SJSA1 (cell line): Measurements from ENCODE around the gene CYRIA. TPM values are rescaled to one million over a fixed set of nuclear protein-coding genes. Genes with fewer than 3 reads are reported as not detected.

Experiments
- DNase-seq, 2 experiments: peaks; one replicate each; pipeline ENCODE4 v3.0.0-alpha.2; 2015 to 2020; ENCODE audit warnings: low spot score in 2 of 2, low read depth in 1 of 2
- H3K27ac ChIP-seq: fragments of 250-450 bp; sonication (Bioruptor Pico); 2 replicates; pipeline ENCODE4 v1.5.1; 2020; ENCODE audit warnings: mild to moderate bottlenecking, moderate library complexity
- H3K27me3 ChIP-seq: fragments of 250-450 bp; sonication (Bioruptor Pico); replicated peaks from 2 replicates; pipeline ENCODE4 v1.5.1; 2020; ENCODE audit warnings: mild to moderate bottlenecking, moderate library complexity
- H3K36me3 ChIP-seq: fragments of 250-450 bp; sonication (Bioruptor Pico); 2 replicates; pipeline ENCODE4 v1.5.1; 2020; ENCODE audit warnings: mild to moderate bottlenecking
- H3K4me1 ChIP-seq: fragments of 250-450 bp; sonication (Bioruptor Pico); replicated peaks from 2 replicates; pipeline ENCODE4 v1.6.1; 2021; ENCODE audit warnings: mild to moderate bottlenecking
- H3K4me3 ChIP-seq: fragments of 250-450 bp; sonication (Bioruptor Pico); 2 replicates; pipeline ENCODE4 v1.5.1; 2020; ENCODE audit warnings: mild to moderate bottlenecking
- H3K9me3 ChIP-seq: fragments of 250-450 bp; sonication (Bioruptor Pico); replicated peaks from 2 replicates; pipeline ENCODE4 v1.5.1; 2020; ENCODE audit warnings: mild to moderate bottlenecking
- total RNA-seq: library from RNA; depleted of rRNA; stranded (reverse); fragments of >200 nt; shearing (Covaris generic); gene quantifications from 2 replicates; pipeline ENCODE4 v1.2.3, GENCODE V29; 2014

CYRIA gene
- total RNA-seq, 1 experiment from 2014 or later, result 1.00 TPM

DNA sequence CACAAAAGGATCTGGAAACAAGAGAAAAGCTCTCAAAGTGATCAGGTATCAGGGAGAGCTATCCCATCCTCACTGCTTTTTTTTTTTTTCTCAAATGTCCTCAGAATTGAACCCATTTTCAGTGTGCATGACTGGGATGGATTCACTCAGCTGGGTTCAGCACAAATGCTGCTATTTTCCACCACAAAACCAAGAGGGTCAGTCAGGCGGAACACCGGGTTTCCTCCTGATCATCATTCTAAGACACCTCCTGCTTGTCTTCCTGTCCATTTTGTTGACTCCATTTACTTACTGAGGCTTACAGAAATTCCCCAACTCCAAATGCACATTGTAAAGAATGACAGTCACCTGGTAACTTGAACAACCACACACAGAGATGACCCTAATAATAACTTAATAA, 39.9 kb downstream of the CYRIA start:
- Histone ChIP-seq H3K4me1 (no peaks in the 10 kb centered on the region), H3K27ac (no peak overlapping the region)
- no peak for DNase-seq

DNA sequence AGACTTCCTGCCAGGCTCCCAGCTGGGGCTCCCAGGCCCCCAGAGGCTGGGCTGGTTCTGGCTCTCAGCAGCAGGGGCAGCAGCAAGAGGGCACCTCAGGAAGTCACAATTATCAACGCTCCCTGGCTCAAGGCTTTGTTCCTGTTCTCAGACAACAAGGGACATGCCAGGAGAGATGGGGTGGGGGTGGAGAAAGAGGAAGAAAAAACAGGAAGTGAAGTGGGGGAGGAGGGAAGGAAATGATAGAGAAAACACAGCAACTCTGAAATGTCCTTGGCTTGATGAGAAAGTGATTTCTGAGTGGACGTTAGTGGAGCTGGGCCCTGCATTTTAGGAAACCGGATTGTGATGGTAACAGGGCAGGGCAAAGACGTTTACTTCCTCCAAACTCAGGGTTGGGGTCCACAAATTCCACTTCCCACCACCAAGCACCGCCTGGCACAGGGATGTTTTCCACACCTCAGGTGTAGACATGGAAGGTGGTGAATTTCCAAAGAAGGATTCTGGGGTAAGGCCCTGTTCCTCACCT, 40.4 kb downstream of the CYRIA start:
- H3K27ac ChIP-seq, result no peak overlapping the region
- no peaks in the 10 kb centered on the region for H3K27me3 ChIP-seq
- H3K4me1 ChIP-seq, result no peaks in the 10 kb centered on the region
- DNase-seq, result no peak
- no peaks in the 10 kb centered on the region for H3K36me3 ChIP-seq
- no peaks in the 10 kb centered on the region for H3K9me3 ChIP-seq
- no peak overlapping the region for H3K4me3 ChIP-seq

More for the DNA sequence above, 39.9 kb downstream of the CYRIA start:
- Histone ChIP-seq H3K27me3 (no peaks in the 10 kb centered on the region), H3K9me3 (no peaks in the 10 kb centered on the region), H3K36me3 (no peaks in the 10 kb centered on the region), H3K4me3 (no peak overlapping the region)

DNA sequence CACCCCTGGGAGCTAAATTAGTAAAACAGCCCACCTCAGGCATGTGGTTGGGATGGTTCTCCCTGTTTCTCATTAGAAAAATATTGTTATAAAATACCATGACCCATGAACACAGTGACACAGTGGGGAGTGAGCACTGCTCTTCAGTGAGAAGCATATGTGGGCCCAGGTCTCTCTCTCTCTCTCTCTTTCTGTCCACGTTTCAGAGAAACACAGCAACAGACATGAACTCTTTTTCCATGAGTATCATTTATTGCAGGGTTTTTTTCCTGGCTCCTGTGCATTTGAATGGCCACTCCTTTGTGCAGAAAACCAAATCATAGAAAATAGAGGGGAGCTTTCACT, 41.2 kb downstream of the CYRIA start:
- Histone ChIP-seq H3K27ac (no peak overlapping the region), H3K4me3 (no peak overlapping the region), H3K27me3 (no peaks in the 10 kb centered on the region), H3K36me3 (no peaks in the 10 kb centered on the region), H3K4me1 (no peaks in the 10 kb centered on the region), H3K9me3 (no peaks in the 10 kb centered on the region)
- DNase-seq, result no peak

DNA sequence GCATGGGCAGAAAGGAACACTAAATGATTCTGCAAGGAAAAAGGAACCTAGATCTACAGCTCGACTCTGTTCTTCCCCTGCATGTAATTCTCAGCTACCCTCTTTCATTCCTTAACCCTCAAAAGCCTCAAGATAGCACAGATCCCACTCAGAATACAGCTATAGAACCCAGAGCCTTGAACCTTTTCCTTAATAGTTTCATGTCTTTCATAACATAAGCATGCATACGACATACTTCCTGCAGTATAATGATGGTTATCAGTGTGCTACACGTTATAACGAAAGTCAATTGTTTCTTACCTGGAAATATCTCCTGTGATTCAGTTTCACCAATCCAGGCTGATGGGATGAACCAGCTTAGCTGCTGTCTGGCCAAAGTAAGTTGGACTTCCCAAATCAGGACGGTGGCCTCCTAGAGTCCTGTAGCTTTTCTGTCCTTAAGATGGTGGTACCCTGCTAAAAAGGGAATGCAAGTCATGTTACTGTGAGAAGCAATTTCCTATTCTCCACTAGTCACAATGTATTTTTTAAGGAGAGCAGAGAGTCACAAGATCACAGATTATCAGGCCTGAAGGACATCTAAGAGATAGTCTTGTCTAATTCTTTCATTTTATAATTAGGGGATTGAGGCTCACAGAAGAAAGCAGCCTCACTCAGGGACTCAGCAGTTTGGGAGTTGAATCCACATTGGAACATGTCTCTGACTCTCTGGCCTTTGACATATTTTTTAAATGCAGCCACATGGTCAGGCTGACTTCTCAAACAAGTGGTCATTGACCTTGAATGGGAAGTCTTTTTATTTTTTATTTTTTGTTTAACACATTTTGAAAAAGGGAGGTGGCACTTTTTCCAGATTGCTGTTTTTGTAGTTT, 41.8 kb downstream of the CYRIA start:
- Histone ChIP-seq H3K27ac (no peak overlapping the region), H3K4me1 (no peaks in the 10 kb centered on the region)

DNA sequence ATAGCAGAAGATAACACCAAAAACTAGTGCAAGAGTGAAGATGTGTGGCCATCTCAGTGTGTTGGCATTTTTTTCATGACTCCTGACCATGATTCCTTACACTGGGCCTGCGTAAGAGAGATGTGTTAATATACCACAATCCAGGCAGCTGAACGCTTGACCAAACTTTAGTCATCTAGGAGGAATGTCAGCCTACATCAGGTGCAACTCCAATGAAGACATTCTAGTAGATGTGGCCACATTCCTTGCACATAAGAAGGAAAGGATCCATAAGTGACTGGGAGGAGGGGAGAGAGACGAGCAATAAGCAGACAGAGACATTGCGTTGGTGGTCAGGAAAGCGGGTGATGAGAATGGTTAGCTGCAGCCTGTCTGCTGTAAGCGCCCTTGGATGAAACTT, 42.6 kb downstream of the CYRIA start:
- H3K27ac ChIP-seq, result no peak overlapping the region
- H3K4me1 ChIP-seq, result no peaks in the 10 kb centered on the region
- H3K4me3 ChIP-seq, result no peak overlapping the region
- no peaks in the 10 kb centered on the region for H3K9me3 ChIP-seq
- H3K27me3 ChIP-seq, result no peaks in the 10 kb centered on the region
- DNase-seq, result no peak
- no peaks in the 10 kb centered on the region for H3K36me3 ChIP-seq

More for the DNA sequence above, 41.8 kb downstream of the CYRIA start:
- Histone ChIP-seq H3K36me3 (no peaks in the 10 kb centered on the region), H3K4me3 (no peak overlapping the region), H3K27me3 (no peaks in the 10 kb centered on the region), H3K9me3 (no peaks in the 10 kb centered on the region)
- DNase-seq, result no peak

DNA sequence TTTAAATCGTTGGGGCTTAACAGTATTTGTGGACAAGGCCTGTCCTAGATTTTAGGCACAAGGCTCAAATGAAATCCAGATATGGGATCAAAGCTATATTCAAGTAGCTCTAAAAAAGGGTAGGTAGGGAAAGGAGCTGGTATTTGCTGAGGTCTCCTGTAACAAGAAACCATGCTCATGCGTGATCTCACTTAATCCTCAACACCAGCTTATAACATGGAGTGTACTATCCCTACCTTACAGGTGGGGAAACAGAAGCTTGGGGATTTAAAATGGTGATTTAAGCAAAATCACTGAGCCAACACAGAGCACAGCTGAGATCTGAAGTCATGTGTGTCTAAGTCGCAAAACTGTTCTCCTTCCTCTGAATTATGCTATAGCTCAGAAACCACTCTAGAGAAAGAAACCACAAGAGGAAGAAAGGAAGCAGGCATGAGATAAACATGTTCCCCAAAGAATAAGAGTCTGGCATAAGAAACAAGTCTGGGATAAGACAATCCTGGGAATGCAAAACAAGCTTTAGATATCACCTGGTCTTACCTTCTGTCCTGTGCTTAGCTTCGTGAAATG, 43.1 kb downstream of the CYRIA start:
- Histone ChIP-seq H3K27ac (no peak overlapping the region), H3K36me3 (no peaks in the 10 kb centered on the region), H3K9me3 (no peaks in the 10 kb centered on the region), H3K27me3 (no peaks in the 10 kb centered on the region), H3K4me1 (no peaks in the 10 kb centered on the region), H3K4me3 (no peak overlapping the region)
- no peak for DNase-seq

DNA sequence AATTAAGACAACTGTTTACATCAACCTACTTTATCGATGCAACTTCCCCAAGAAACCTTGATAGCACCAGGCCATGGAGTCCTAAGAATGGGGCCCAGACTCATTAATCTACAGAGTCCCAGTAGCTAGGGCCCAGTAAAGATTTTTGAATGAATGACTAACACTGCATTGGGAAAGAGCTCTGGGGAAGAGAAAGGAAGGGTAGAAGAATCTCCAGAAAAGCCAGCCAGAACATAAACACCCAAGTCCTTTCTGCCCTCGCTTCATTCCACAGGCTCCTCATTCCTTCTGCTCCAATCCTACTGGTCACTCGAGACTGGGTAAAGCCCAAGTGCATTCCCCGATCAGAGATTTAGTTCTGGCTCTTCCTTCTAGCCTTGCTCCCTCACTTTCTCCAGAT, 44.3 kb downstream of the CYRIA start:
- Histone ChIP-seq H3K36me3 (no peaks in the 10 kb centered on the region), H3K27me3 (no peaks in the 10 kb centered on the region), H3K4me1 (no peaks in the 10 kb centered on the region), H3K4me3 (no peak overlapping the region), H3K9me3 (no peaks in the 10 kb centered on the region), H3K27ac (no peak overlapping the region)
- no peak for DNase-seq

DNA sequence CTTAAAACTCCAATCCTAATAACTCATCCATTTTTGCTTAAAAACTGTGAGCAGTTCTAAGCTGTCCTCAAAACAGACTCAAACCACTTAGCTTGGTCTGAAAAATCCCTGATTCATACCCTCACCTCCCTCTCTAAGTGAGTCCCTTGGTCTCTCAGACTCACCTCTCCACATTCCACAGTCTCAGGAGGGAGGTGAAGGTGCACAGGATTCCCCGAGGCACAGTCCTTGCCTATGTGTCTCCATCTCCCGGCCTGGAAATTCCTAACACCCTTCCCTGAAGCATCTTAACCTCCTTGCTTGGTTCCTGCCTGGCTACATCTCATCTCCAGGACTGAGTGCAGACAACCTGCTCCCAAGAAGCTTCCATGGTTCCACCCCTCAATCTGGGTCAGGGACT, 45.0 kb downstream of the CYRIA start:
- Histone ChIP-seq H3K9me3 (no peaks in the 10 kb centered on the region), H3K4me1 (no peaks in the 10 kb centered on the region), H3K27ac (no peak overlapping the region), H3K36me3 (no peaks in the 10 kb centered on the region), H3K4me3 (no peak overlapping the region), H3K27me3 (no peaks in the 10 kb centered on the region)
- DNase-seq, result no peak

DNA sequence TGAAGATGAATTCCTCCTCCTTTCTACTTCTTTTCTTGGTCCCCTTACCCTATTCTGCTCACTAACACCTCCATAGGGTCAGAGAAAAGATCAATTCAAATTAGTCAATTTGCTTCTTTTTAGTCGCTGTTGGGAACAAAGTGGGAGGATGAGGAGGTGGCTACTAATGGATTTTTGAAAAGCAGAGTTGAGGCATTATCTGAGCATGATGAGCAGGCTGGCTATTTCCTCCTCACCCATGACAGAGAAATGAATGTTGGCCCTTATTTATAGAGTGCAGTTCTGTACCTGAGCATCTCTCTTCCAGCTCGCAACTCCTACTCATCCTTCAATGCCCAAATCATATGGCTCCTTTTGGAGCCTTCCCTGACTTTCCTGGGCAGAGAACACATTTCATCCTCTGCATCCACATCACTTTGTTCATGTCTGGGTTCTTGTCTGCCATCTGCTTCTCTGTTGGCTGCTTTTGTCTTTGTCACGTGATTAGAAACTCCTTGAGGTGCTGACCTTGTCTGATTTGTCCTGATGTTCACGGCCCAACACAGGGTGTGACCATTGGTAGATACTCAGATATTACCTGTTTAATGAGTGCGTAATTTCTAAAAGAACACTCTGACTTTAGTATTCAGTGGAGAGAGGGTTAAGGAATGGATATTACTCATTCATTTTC, 45.9 kb downstream of the CYRIA start:
- Histone ChIP-seq H3K9me3 (no peaks in the 10 kb centered on the region), H3K27me3 (no peaks in the 10 kb centered on the region), H3K27ac (no peak overlapping the region), H3K4me1 (peaks cover 2% of the 10 kb centered on the region), H3K4me3 (no peak overlapping the region), H3K36me3 (no peaks in the 10 kb centered on the region)
- no peak for DNase-seq

DNA sequence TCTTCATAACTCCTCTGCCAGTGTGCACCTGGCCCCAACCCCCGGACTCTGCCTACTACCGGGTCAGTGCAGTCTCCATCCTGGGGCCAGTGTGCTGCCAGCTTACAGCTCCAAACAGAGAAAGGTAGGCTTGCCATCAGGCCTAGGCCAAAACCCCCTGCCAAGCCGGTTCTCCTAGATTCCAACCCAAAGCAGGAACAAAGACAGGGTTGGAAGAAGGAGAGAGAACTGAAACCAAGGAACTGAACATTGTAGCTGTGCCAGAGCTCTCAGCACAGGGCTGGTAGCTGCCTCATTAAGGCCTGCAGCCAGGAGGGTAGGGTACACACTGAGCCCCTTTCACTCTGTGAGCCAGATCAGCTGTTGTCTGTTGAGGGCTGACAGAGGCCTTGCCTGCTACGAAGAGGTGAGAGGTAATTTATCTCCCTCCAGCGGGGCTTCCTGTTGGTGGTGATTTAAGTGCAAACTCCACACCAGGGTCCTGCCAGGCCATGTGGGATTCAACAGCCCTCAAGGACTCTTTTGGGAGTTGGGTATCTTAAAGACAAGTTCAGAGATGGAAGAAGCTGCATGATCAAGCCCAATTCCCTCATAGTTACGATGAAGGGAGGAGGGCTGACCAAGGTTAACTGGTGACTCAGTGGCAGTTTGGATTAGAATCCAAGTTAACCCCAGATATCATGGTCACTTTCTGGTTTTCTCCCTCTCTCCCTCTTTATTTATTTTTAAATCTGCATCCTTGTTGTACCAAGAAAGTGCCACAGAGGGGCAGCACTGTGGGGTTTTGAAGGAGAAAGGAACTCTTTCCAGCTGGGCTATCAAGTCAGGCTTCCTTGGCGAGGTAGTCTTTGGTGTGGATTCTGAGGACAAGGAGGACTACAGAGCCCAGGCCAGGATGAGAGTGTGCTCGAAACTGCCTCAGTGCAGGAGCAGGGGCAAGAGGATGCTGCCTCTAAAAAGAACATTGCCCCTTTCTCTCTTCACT, 48.1 kb downstream of the CYRIA start:
- Histone ChIP-seq H3K4me1 (peaks cover 13% of the 10 kb centered on the region), H3K27me3 (no peaks in the 10 kb centered on the region), H3K4me3 (no peak overlapping the region), H3K9me3 (no peaks in the 10 kb centered on the region), H3K27ac (no peak overlapping the region), H3K36me3 (no peaks in the 10 kb centered on the region)
- DNase-seq, result peak in 1 of 2 experiments; percentile 36
